ENCODE measurements around the gene VWA3B. TPM values are rescaled to one million over a fixed set of nuclear protein-coding genes. Genes with fewer than 3 reads are reported as not detected.
"Not testable (repeated sequence)": the region's sequence is repeated elsewhere in the genome, so short reads cannot be mapped to it uniquely, and the experiment has no call there.

The VWA3B gene, protein sequence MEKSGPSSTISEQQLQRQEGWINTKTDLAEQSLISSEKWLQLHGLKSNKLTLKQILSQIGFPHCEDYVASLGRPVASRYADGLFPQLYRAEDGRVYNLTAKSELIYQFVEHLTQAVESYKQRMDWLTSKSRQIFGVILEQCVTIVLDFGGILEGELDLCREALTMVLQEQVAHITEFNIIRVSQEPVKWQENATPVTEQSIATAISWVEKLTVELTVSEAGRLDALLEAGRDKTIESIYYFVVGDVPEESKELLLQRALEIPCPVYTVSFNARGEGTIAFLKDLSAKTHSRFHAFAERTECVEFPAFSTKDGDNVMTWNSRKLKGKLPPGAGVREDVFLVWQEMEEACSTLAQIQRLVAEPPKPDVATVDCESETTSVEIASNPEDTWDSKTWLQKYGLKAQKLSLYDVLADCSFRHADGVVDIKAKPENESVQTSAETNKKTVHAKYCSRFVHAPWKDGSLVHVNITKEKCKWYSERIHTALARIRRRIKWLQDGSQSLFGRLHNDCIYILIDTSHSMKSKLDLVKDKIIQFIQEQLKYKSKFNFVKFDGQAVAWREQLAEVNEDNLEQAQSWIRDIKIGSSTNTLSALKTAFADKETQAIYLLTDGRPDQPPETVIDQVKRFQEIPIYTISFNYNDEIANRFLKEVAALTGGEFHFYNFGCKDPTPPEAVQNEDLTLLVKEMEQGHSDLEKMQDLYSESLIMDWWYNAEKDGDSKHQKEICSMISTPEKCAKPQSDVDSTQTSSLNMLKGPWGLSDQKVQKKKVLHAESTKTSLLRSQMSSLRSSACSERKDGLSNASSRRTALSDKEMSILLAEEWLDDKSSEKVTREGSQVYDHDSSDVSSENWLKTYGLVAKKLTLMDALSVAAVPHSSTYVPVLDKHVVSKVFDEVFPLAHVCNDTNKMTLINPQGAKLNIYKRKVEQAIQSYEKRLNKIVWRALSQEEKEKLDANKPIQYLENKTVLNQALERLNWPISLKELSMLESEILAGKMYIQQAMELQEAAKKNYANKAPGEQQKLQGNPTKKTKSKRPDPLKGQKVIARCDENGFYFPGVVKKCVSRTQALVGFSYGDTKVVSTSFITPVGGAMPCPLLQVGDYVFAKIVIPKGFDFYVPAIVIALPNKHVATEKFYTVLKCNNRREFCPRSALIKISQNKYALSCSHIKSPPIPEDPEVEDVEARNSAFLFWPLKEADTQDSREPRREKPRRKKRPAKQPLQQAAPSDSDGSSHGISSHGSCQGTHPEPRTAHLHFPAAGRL (N-terminal part only)
- not detected for total RNA-seq

DNA sequence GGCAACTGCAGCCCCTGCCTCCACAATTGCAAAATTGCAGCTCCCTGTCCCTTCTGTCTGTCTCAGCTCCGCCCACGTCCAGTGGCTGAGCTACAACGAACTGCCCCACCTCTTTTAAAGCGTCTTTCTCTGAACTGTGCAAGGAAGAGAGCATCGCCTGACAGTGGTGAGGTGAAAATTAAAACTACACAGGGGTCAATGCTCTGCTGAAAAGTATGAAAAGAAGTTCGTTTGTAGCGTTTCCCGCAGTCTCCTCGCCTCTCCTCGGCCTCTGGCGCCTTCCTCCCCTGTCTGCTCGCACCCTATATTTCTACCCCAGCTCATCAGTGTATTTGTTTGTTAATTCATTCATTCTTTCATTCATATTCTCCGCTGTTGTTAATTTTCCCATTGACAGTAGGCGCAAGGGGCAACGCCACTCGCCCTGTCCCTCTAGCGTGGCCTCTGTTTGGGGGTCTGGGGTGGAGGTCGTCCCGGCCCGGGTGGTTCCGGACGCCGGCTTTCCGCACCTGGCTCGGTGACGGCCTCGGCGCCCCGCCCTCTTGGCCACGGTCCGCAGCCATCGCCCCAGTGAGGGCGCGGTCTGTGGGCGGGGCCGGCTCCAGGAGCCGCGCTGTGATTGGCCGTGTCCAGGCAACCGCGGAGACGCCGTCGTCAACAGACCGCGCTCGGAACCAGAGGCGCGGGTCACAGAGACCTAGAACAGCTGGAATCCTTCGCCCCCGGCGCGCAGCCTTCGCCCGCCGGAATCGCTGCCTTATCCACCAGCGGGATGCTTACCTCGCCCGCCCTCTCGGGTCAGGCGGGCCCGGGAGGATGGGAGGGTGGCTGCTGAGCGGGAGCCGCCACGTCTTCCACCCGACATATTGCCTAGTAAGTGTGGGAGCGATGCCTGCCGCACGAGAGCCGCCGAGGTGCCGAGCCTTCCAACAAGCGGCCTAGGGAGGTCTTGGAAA lies at the start of gene VWA3B:
Gene VWA3B (plus strand): TSS at position 677 of the 956 bp plus-strand sequence. CDS start 5,926 bp downstream, outside the sequence.
- H3K4me1 ChIP-seq (ENCODE audit: control insufficient read depth in 3 of 3, insufficient read depth in 3 of 3, low read length in 3 of 3): peaks cover 10 to 13% (median 11%) of the 10 kb centered on the region in 3 donors
- peak within 1 kb of the TSS; percentile 72 to 83 (median 79) for H3K4me3 ChIP-seq (ENCODE audit: low read length in 3 of 3)
- H3K27me3 ChIP-seq (ENCODE audit: control insufficient read depth in 3 of 3, insufficient read depth in 3 of 3, low read length in 3 of 3): no peaks in the 10 kb centered on the region
- peak within 1 kb of the TSS; percentile 43 to 68 (median 64) for H3K9ac ChIP-seq (ENCODE audit: low read depth in 1 of 3, low read length in 3 of 3)
- H3K9me3 ChIP-seq (ENCODE audit: control insufficient read depth in 3 of 3, low read length in 3 of 3): no peaks in the 10 kb centered on the region
- H3K36me3 ChIP-seq (ENCODE audit: control insufficient read depth in 3 of 3, insufficient read depth in 3 of 3, low read length in 3 of 3): no peaks in the 10 kb centered on the region
- peak within 1 kb of the TSS; percentile 20 for H3K27ac ChIP-seq (ENCODE audit: low read depth, low read length)

DNA sequence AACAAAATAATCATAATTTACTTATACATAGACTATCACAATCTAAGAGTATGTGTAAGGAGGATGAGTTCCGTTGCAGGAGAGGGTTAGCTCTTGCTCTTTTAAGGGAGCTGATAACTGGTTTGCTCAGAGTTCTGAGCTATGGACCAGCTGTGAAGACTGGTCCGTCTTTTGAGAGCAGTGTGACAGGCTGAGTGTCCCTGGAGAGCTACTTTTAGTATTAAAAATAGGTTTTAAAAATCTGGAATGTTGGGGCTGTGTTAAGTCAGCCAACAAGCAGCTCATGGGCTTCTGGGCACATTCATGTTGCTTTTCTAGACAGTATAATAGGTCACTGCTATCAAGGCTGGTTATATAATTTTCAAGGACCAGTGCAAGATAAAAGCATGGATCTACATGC lies 49.8 kb upstream of the VWA3B start:
- Histone ChIP-seq H3K9me3 (ENCODE audit: control insufficient read depth in 3 of 3, low read length in 3 of 3) (no peaks in the 10 kb centered on the region), H3K9ac (ENCODE audit: low read depth in 1 of 3, low read length in 3 of 3) (peak overlapping the region in 2 of 3 donors; percentile 22 to 77), H3K4me3 (ENCODE audit: low read length in 3 of 3) (peak overlapping the region in 1 of 3 donors; percentile 5), H3K27me3 (ENCODE audit: control insufficient read depth in 3 of 3, insufficient read depth in 3 of 3, low read length in 3 of 3) (no peaks in the 10 kb centered on the region), H3K36me3 (ENCODE audit: control insufficient read depth in 3 of 3, insufficient read depth in 3 of 3, low read length in 3 of 3) (no peaks in the 10 kb centered on the region), H3K27ac (ENCODE audit: low read depth, low read length) (peak overlapping the region; percentile 46), H3K4me1 (ENCODE audit: control insufficient read depth in 3 of 3, insufficient read depth in 3 of 3, low read length in 3 of 3) (peaks cover 31 to 43% (median 42%) of the 10 kb centered on the region in 3 donors)

- H3K36me3 ChIP-seq (ENCODE audit: control insufficient read depth in 3 of 3, insufficient read depth in 3 of 3, low read length in 3 of 3): no peaks in the 10 kb centered on the region
- H3K4me3 ChIP-seq (ENCODE audit: low read length in 3 of 3): no peak overlapping the region
- peaks cover 31 to 43% (median 42%) of the 10 kb centered on the region in 3 donors for H3K4me1 ChIP-seq (ENCODE audit: control insufficient read depth in 3 of 3, insufficient read depth in 3 of 3, low read length in 3 of 3)
- no peaks in the 10 kb centered on the region for H3K9me3 ChIP-seq (ENCODE audit: control insufficient read depth in 3 of 3, low read length in 3 of 3)
- H3K27me3 ChIP-seq (ENCODE audit: control insufficient read depth in 3 of 3, insufficient read depth in 3 of 3, low read length in 3 of 3): no peaks in the 10 kb centered on the region
- H3K9ac ChIP-seq (ENCODE audit: low read depth in 1 of 3, low read length in 3 of 3): peak overlapping the region in 2 of 3 donors; percentile 12 to 77
- peak overlapping the region; percentile 46 for H3K27ac ChIP-seq (ENCODE audit: low read depth, low read length)
Observed at GRCh38 chr2:98037666-98038336, 49.2 kb upstream of the VWA3B start.

- no peak overlapping the region for H3K4me3 ChIP-seq (ENCODE audit: low read length in 3 of 3)
- no peaks in the 10 kb centered on the region for H3K27me3 ChIP-seq (ENCODE audit: control insufficient read depth in 3 of 3, insufficient read depth in 3 of 3, low read length in 3 of 3)
- H3K27ac ChIP-seq (ENCODE audit: low read depth, low read length): no peak overlapping the region
- no peaks in the 10 kb centered on the region for H3K36me3 ChIP-seq (ENCODE audit: control insufficient read depth in 3 of 3, insufficient read depth in 3 of 3, low read length in 3 of 3)
- H3K9me3 ChIP-seq (ENCODE audit: control insufficient read depth in 3 of 3, low read length in 3 of 3): no peaks in the 10 kb centered on the region
- peaks cover 31 to 43% (median 42%) of the 10 kb centered on the region in 3 donors for H3K4me1 ChIP-seq (ENCODE audit: control insufficient read depth in 3 of 3, insufficient read depth in 3 of 3, low read length in 3 of 3)
- no peak overlapping the region for H3K9ac ChIP-seq (ENCODE audit: low read depth in 1 of 3, low read length in 3 of 3)
Observed at GRCh38 chr2:98039085-98039756, 47.7 kb upstream of the VWA3B start.

- H3K4me3 ChIP-seq (ENCODE audit: low read length in 3 of 3): peak overlapping the region in 1 of 3 donors; percentile 22
- no peaks in the 10 kb centered on the region for H3K27me3 ChIP-seq (ENCODE audit: control insufficient read depth in 3 of 3, insufficient read depth in 3 of 3, low read length in 3 of 3)
- H3K9ac ChIP-seq (ENCODE audit: low read depth in 1 of 3, low read length in 3 of 3): peak overlapping the region in 1 of 3 donors; percentile 62
- peaks cover 31 to 43% (median 42%) of the 10 kb centered on the region in 3 donors for H3K4me1 ChIP-seq (ENCODE audit: control insufficient read depth in 3 of 3, insufficient read depth in 3 of 3, low read length in 3 of 3)
- no peaks in the 10 kb centered on the region for H3K9me3 ChIP-seq (ENCODE audit: control insufficient read depth in 3 of 3, low read length in 3 of 3)
- H3K36me3 ChIP-seq (ENCODE audit: control insufficient read depth in 3 of 3, insufficient read depth in 3 of 3, low read length in 3 of 3): no peaks in the 10 kb centered on the region
- H3K27ac ChIP-seq (ENCODE audit: low read depth, low read length): no peak overlapping the region
Observed at GRCh38 chr2:98040331-98040939, 46.5 kb upstream of the VWA3B start.

GRCh38 chr2:98043101-98043500 lies 43.9 kb upstream of the VWA3B start:
- Histone ChIP-seq H3K4me3 (ENCODE audit: low read length in 3 of 3) (no peak overlapping the region), H3K9me3 (ENCODE audit: control insufficient read depth in 3 of 3, low read length in 3 of 3) (no peaks in the 10 kb centered on the region), H3K4me1 (ENCODE audit: control insufficient read depth in 3 of 3, insufficient read depth in 3 of 3, low read length in 3 of 3) (peaks cover 11 to 24% (median 24%) of the 10 kb centered on the region in 3 donors), H3K9ac (ENCODE audit: low read depth in 1 of 3, low read length in 3 of 3) (no peak overlapping the region), H3K36me3 (ENCODE audit: control insufficient read depth in 3 of 3, insufficient read depth in 3 of 3, low read length in 3 of 3) (no peaks in the 10 kb centered on the region), H3K27ac (ENCODE audit: low read depth, low read length) (no peak overlapping the region), H3K27me3 (ENCODE audit: control insufficient read depth in 3 of 3, insufficient read depth in 3 of 3, low read length in 3 of 3) (no peaks in the 10 kb centered on the region)

GRCh38 chr2:98044730-98045129 lies 42.2 kb upstream of the VWA3B start:
- not testable (repeated sequence) for H3K27me3 ChIP-seq (ENCODE audit: control insufficient read depth in 3 of 3, insufficient read depth in 3 of 3, low read length in 3 of 3); H3K9me3 ChIP-seq (ENCODE audit: control insufficient read depth in 3 of 3, low read length in 3 of 3); H3K4me3 ChIP-seq (ENCODE audit: low read length in 3 of 3); H3K9ac ChIP-seq (ENCODE audit: low read depth in 1 of 3, low read length in 3 of 3); H3K27ac ChIP-seq (ENCODE audit: low read depth, low read length); H3K36me3 ChIP-seq (ENCODE audit: control insufficient read depth in 3 of 3, insufficient read depth in 3 of 3, low read length in 3 of 3)
- H3K4me1 ChIP-seq (ENCODE audit: control insufficient read depth in 3 of 3, insufficient read depth in 3 of 3, low read length in 3 of 3): peaks cover 9 to 14% (median 12%) of the 10 kb centered on the region in 3 donors

DNA sequence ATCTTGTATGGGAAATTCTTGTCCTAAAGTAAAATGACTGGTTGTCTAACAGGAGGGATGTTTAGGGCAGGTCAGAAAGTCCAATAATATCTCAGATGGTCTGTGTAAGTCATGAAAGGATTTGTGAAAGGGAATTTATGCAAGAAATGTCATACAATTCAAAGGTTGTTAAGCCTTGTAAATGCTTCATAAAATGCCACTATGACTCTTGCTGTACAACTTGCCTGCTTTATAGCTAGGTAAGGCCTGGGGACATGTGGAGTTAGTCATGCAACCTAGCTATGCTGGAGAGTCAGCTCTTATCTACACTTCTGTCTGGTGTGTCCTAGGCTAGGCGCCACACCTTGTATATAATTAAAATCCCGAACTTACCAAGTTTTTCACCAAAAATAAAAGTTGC lies 36.9 kb upstream of the VWA3B start:
- Histone ChIP-seq H3K27me3 (ENCODE audit: control insufficient read depth in 3 of 3, insufficient read depth in 3 of 3, low read length in 3 of 3) (no peaks in the 10 kb centered on the region), H3K9me3 (ENCODE audit: control insufficient read depth in 3 of 3, low read length in 3 of 3) (no peaks in the 10 kb centered on the region), H3K4me1 (ENCODE audit: control insufficient read depth in 3 of 3, insufficient read depth in 3 of 3, low read length in 3 of 3) (no peaks in the 10 kb centered on the region), H3K36me3 (ENCODE audit: control insufficient read depth in 3 of 3, insufficient read depth in 3 of 3, low read length in 3 of 3) (no peaks in the 10 kb centered on the region), H3K27ac (ENCODE audit: low read depth, low read length) (no peak overlapping the region), H3K9ac (ENCODE audit: low read depth in 1 of 3, low read length in 3 of 3) (no peak overlapping the region), H3K4me3 (ENCODE audit: low read length in 3 of 3) (no peak overlapping the region)

Measured in skeletal muscle tissue (tissue), 4 donors.